HL-60/S4 treated with phorbol 12-myristate 13-acetate at 8.2 ng/mL for 4 days and 3 days (cell line): ENCODE measurements around the gene NRIP3.
"Not testable (repeated sequence)": the region's sequence is repeated elsewhere in the genome, so short reads cannot be mapped to it uniquely, and the experiment has no call there.

Experiments used
- in situ Hi-C: fragments of 300-500 bp; cut with MboI; formaldehyde crosslinking; loops from 2 replicates; pipeline ENCODE4 v1.15.0; 2022; ENCODE audit warnings: low sequenced_read_pairs

The NRIP3 gene

DNA sequence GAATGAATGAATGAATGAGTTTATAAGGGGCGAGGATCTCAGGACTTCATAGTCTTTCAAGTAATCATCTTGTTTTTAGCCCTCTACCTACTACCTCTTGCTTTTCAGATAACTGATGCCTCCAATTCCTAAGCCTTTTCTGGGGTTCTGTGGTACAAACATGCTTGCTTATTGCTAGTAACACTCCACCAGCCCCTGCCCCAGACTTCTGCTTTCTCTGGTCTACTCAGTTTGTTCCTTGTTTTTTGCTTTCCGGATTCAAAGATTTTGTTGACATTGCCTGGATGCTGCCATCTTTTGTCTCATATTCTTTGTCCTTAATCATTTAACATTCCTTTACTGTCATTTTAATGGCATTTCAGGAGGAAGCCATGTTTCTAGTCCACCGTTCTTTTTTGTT, 30.7 kb downstream of the NRIP3 start:
- in situ Hi-C loops = no loop called here

DNA sequence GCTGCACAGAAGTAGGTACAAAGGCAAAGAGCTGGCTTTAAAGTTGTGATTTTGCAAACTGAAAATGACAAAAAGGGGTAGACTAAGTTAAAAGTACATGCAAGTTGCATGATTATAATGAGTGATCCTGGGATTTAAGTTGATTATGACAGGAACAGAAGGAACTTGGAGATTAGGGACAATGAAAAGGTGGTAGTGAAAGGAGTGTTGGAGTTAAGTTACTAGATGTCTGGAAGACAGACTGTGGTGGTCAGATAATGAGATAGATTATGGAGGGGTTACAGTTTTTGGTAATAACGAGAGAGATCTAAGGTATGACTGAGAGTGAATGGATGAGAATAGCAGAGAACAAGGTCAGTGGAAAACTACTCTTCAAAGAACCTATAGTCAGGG, 31.9 kb downstream of the NRIP3 start:
- in situ Hi-C loops = no loop called here

DNA sequence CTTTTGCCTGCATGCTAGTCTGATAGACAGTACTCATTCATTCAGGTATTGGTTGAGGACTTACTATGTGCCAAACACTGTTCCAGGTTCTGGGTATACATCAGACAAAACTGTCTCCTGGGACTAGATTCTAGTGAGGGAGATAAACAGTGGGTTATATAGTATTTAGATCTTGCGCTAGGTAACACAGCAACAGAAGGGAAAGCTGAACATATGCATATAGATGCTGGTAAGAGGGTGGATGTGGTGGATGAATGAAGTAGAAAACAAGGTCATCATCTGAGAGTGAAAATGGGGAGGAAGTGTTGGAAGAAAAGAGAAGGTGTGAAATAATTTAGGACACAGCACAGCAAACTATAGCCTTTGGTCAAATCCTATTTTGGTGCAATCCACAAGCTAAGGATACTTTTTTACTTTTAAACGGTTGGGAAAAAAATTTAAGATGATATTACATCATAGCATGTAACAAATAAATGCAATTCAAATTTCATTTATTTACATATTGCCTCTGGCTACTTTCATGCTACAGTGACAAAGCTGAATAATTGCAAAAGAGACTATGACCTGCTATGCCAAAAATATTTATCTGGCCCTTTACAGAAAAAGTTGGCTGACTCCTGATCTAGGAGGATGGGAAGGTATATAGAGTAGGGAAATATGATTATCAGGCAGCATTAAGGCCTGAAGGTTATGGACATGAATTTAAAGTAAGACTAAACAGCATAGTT, 32.4 kb downstream of the NRIP3 start:
- in situ Hi-C loops = no loop called here

DNA sequence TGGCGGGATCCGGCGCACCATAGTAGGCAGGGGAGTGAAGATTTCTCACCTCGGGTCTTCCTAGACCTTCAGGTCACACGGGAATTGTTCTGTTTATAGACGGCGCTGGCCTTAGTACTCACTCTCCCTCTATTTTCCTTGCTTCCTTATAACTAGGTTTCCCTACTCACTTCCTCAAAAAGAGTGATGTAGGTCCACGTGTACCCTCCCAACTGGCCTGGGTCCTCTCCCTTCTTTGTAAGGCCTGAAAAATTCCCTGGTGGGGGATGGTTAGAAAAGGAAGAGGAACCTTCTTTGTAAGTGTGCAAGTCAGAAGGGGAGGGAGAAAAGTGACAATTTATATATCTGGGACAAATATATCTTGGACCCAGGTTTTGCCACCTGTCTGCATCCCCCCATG, 36.6 kb downstream of the NRIP3 start:
- in situ Hi-C loops = no loop called here

DNA sequence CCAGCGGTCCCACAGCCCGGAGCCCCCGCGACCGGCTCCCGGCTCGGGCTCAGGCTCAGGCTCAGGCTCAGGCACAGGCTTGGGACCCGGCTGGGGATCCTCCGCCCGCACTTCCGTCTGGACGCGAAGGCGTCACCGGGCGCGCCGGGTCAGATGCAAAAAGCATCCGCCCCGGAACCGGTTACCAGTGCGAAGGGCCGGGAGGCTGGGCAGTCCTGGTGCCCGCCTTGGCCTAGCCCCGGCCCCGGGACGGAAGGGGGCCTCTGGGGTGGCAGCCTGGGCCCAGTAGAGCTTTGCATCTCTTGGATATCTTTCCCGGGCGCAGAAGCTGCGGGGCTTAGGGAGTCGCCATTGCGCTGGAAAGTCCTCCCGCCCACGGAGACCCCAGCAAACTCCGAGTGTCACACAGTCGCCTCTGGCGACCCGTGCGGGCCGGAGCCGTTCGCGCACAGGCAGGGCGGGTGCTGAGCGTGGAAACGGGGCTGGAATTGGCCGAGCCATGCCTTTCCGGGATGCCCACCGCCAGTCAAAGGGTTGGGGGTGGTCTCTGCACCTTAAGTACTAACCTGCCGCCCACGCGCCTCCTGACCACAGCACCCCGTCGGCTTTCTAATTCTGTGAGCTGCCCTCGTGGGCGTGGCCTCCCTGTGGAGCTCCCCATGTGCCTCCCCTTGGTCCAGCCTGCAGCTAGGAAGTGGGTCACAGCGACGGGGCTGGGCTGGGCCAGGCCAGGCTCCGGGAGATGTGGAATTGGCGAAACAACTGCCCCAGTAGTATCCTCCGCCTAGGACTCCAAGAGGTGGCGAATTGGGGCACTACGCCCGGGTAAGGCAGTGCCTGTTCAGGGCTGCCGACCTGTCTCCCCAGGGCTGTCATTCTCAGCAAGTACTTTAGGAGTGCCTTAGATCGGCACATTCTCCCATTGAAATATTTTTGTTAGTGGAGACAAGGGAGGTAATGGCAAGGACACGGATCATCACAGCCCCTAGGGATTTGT, 39.2 kb downstream of the NRIP3 start, which contains the start of gene TMEM9B:
Gene TMEM9B (minus strand): TSS at position 119 of the 997 bp plus-strand sequence. CDS start 129 bp downstream, outside the sequence.
- in situ Hi-C loops = no loop called here

DNA sequence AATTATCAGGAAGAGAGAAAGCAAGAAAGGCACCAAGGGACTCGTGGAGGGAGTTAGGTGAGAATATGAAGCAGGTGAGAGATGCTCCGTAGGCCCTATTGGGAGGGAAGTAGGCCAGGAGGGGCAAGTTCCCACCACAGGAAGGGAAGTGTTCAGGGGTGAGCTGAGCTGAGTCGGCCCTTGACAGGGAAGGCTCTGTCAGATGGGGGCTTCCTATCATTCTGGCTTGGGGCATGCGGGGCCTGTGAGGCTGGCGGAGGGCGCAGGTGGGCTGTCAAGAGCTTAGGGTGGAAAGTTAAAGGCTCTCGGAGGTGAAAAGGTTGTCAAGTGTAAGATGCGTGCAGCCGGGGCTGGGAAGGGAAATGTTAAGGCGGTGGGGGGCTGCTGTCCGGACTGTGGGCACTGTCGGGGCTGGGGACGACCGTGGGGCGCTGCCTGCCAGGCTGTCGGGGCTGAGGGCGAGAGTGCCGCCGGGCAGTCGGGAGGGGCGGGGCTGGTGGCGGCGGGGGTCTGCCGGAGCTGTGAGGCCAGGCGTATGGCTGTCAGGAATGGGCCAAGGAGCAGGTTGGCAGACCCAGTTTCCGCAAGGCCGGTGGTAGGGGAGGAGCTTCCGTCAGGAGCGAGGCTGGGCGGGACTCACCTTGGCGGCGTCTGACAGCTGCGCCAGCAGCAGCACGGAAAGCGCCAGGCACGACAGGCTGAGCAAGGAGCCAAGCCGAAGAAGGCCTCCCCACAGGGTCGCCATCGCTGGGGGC, 40.1 kb downstream of the NRIP3 start:
- in situ Hi-C loops = no loop called here

DNA sequence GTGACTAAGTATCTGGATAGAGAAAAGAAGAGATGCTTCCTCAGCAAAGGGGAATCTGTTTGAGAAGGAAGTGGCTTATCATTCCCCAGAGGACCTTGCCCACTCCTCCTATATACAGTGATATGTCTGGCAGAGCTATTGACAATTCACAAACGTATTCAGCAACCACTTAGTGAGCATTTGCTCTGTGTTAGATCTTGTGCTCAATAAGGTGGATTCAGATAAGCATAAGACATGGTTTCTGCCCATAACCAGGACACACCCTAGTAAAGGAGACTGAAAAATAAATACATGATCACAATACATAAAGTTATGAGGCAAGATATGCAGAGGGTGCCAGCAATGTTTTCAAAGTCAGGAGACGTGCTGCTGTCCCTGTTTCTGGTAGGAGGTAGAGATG, 41.0 kb downstream of the NRIP3 start:
- in situ Hi-C loops = no loop called here

DNA sequence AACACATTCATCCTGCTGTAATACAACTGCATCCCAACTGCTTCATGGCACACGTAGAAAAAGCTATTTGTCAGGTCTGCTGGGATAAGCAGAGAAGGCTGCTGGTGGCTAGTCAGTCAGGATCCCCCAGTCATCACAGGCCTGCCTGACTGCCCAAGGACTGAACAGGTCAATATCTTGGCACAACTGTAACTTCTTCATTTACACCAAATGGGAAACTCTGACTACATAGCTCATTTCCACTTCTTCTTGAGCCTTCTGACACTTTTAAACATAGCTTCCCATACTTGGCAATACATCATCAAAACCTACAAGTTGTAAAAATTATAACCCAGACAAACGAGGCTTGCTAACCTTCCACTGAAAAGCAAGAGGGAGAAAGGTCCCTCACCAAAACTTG, 42.4 kb downstream of the NRIP3 start:
- in situ Hi-C loops = no loop called here

DNA sequence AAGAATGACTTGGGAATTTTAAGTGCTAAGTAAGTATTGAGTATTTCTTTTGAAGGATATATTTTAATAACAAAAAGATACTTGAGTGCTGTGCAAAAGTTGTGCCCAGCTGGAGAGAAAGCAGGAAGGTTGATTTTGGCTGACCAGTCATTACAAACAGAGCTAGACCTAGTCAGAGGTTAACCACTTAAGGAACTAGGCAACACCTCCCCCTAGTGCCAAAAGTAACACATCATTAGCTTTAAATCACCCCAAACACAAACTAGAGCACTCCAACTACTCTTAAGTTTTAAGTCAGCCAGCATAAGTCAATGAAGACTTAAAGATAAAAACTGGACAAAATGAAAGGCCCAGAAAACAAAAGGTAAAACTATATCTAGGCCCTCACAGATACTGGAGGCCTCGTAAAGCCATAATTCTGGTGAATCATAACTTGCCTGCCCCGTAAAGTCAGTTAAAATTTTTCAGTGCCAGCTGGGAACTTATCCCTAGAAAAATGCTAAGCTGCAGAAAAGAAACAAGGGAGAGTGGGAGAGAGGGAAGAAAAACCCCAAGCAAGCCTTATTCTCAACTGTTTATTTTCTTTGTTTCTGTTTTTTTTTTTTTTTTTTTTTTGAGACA, 44.1 kb downstream of the NRIP3 start:
- in situ Hi-C loops = no loop called here

DNA sequence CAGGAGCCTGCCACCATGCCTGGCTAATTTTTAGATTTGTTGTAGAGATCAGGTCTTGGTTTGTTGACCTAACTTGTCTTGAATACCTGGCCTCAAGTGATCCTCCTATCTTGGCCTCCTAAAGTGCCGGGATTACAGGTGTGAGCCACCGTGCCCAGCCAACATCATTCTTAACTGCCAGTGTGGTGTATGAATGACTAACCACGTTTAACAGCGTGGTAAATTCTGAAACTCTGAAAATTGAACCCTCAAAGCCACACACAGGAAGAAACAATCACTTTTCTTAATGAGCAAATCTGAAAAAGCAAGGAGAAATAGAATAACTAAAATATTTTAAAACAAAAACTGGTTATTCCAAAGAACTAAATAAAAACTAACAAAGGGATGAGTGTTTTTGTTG, 46.9 kb downstream of the NRIP3 start:
- in situ Hi-C loops = no loop called here

DNA sequence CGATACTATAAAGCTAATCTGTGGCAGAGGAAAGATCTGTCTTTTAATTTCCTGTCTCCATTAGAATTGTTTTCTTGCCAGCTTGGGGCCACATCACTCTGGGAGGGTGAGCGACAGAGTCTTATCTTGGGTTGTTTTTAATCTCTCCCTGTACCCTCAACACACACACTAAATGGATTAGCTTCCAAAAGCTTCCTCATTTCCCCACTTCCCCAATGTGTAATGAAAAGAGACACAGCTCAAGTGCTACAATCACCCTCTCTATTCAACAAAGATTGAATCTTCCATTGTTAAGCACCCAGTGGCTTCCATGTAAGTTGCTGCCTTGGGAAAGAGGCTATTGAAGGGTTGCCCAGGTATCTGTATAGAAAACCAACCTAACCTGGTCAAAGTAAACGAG, 54.9 kb downstream of the NRIP3 start:
- in situ Hi-C loops = no loop called here

DNA sequence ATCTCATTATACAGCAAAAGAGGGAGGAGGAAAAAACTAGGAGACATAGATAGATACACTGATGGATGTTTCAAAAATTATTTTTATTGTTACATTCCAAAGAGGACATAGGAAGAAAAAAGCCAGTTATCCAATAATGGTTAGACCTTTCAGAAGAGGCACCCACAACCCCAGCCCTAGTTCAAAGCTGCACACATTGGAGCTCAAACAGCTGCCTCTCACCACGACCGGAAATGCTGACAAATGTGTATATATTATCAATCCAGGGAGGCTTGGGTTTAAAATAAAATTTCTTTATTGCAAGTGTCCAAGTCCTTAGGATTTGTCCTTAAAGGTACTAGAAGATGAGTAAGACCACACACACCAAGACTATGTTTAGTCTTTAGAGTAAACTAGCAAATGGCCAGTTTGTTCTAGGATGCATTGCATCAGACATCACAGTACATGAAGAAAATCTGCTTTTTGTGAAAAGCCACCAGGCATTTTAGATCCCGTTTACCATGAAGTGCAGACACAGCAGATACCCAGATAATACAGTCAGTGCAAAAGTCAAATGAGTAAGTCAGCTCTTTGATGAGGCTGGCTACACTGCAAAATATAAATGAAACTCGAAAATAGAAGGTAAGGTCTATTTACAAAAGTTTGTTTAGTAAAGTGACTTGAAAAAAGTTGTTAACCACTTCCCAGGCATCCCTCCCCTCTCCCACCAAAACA, 56.4 kb downstream of the NRIP3 start:
- in situ Hi-C loops = no loop called here

DNA sequence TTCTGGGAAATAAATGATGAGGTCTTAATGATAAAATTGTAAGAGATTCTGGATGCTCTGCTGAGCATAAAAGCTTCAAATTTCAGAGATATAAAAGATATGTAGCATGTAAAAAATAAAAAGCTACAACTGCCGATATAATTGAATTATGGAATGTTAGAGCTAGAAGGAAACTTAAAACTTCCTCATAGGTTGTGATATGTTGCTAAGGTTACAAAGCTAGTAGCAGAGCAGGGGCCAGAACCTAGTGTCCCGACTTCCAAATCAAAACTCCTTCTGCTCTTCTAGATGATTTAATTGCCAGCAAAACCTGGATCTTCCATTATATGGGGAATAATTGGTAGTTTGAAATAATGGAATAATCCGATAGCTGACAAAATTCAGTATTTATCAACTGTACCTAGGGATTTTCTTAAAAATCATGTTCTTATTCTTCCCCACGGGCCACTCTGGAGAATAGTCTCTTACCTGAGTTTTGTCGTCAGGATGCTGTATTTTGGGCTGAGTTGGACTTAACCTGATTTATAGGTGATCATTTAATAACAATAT, 61.2 kb downstream of the NRIP3 start, which contains the start of gene ASCL3:
Gene ASCL3 (minus strand): TSS at position 499 of the 549 bp plus-strand sequence. CDS start 4,855 bp downstream, outside the sequence.
- in situ Hi-C loops = no loop called here

DNA sequence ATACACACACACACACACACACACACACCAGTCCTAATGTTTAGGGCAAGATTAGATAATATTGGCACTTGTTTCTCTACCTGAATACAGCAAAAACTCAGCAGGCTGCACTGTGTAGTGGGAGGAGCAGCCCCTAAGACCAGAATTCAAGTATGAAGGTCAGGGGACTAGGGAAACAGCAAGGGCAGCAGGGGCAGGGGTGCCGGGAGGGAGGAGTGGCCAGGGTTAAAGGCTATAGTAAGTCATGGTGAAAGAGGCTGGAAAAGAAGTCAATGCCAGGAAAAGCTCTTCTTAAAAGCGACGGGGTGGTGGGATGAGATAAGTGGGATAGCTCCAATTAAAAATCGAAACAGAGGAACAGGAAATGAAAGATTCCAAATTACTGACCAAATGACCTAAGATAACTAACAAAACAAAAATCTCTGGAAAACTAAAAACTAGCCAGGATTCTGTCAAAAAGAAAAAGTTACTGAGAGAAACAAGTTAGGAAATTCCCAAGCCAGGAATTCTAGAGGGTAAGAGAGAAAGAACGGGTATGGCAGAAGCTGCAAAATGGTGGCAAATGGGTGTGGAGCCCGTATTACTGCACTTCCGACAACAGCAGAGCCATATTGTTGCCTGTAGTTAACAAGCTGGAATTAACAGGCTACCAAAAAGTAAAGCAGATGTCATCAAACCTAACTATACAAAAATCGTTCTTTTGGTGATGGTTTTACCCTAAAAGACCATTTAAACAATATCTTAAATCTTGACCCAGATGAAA, 62.3 kb downstream of the NRIP3 start:
- in situ Hi-C loops = no loop called here

DNA sequence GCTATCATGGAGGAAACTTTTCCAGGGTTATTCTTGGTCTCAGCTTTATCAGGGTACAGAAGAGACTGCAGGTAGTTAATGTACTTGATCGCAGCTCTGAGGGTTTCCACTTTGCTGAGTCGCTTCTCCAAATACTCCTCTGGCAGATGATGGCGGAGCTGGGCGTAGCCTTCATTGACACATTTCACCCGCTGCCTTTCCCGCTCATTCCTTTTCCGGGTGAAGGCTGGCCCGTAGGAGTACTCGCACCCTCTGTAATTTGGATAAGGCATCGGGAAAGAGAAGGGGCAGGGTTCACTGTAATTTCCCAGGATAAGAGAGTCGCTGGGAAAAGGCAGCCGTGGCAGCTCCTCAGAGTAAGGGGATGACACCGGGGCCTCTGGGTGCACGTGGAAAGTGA, 66.1 kb downstream of the NRIP3 start:
- in situ Hi-C loops = no loop called here

DNA sequence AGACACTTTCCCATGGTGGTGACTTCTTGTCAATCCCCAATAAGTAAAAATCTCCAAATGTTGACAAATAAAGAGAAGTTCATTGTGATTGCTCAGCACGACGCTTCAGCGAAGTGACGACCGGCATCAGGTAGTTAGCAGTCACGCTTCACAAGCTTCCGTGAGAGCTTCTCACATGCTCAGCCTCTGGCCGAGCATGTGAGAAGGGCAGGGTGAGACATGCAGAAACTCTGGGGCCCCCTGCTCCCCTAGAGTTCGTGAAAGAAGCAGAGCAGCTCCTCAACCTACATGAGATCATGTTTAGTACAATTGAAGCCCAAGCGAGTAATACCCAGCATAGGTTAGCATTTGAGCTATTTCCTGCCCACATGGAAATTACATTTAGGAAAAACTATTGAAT, 66.6 kb downstream of the NRIP3 start:
- in situ Hi-C loops = no loop called here

DNA sequence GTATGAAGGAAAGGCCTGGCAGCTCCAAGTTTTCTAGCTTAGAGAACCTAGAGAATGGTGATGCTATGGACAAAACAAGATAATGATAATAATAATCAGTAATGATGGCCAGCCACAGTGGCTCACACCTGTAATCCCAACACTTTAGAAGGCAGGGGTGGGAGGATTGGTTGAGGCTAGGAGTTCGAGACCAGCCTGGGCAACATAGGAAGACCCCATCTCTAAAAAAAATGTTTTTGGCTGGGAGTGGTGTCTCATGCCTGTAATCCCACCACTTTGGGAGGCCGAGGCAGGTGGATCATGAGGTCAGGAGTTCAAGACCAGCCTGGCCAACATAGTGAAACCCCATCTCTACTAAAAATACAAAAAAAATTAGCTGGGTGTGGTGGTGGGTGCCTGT, 68.0 kb downstream of the NRIP3 start:
- in situ Hi-C loops = not testable (repeated sequence)

DNA sequence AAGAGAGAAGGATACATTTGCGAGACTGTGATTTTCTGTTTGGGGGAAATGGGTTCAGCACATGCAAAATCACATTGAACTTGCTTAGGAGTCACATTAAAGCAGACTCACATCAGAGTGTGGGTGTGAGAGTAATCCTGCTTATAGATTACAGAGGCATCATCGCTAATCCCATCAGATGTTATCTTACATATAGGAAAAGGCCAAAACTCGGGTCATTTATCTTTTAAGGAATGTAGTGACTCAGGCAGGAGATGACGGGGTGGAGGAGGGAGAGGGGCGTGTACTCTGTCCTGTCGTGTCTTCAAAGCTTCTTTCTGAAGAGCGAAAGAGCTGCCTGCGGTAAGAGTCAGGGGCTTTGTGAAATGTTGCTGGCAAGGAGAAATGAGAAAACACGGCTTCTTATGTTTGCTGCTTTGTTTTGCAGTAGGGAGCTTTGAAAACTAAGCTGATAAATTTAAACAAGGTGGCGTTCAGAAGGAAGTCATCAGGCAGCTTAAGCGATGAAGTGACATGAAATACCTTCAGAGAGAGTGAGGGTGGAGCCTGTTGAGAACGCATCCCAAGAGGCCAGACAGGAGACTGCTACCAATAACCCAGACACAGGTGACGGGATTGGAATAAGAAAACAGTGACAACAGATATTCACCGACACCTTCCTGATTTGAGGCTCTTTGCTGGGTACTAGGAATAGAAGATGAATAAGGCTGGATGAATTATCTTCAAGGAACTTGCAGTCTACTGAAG, 68.9 kb downstream of the NRIP3 start:
- in situ Hi-C loops = no loop called here
